HG03571 (cell line): ENCODE measurements around the gene CAMSAP1.

Source experiments
- ATAC-seq: cut with Tn5 transposase; IDR thresholded peaks from one replicate; pipeline ENCODE4 v1.9.1; 2021; ENCODE audit not compliant: unreplicated experiment

CAMSAP1 gene

DNA sequence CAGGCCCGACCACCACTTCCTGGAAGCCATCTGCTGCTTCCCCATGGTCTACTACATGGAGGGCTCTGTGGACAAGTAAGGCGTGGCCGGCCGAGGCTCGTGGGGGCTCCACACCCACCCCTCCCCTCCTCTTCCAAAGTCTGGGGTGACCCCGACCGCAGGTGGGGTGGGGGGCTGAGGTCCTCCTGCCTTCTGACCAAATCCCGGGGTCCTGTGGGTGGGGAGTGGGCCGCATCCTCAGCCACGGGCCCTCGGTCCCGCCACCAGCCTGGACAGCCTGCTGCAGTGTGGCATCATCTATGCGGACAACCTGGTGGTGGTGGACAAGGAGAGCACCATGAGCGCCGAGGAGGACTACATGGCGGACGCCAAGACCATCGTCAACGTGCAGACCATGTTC is 128.9 kb downstream of the CAMSAP1 start:
- no peak for ATAC-seq

DNA sequence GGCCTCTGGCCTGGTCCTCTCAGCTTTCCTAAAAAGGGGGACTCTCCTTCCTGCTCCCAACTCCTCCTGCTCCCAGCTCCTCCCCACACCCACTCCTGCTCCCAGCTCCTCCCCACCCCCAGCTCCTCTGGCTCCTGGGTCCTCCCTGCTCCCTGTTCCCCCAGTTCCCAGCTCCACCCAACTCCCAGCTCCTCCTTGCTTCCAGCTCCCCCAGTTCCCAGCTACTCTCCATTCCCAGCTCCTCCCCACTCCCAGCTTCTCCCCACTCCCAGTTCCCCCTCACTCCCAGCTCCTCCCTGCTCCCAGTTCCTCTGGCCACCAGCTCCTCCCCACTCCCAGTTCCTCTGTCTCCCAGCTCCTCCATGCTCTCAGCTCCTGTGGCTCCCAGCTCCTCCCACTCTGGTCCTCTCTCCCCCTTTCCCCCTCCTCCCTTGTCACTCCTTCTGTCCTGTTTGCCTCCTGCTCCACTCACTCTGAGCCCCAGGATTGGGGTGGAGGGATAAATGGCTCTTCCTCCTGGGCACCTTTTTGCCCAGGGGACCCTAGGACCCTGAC is 129.6 kb downstream of the CAMSAP1 start:
- ATAC-seq: no peak

DNA sequence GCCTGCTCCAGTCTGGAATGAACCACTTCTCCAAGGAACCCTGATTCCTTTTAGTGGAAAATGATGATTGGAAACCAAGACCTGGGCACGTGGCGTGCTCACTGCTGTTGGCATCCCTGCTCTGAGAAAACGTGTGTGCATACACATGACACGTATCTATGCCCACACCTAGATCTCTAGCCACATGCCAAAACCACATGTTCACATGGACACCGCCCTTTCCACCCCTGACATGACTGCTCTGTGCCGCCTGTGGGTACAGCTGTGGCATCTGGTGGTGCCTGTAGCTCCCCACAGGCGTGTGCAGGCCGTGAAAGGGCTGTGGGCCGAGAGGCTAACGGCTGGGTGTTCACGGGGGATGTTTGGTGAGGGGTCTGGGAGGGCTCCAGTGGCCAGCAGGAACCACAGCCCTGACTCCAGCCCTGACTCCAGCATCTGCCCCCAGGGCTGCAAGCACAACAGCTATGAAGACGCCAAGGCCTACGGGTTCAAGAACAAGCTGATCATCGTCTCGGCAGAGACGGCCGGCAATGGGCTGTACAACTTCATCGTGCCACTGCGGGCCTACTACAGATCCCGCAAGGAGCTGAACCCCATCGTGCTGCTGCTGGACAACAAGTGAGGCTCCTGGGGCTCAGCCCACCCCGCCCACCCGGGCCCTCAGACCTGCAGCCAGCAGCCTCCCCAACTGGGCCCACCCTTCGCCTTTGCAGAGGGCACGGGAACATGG is 130.3 kb downstream of the CAMSAP1 start:
- ATAC-seq: no peak

DNA sequence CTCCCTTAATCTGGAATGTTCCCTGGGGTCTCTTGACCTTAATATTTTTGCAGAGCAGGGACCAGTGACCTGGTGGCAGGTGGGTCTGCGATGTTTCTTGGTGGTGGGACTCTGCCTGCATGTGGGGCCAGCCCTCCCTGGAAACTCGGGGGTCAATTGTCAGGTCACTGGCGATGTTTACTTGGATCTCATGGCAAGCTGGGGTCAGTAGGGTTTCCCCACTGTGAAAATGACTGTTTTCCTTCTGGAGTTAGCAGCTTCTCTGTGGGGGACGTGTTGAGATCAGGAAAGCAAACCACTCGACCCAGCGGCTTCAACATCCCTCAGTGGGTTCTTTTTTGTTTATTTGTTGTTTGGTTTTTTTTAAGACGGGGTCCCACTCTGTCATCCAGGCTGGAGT is 131.4 kb downstream of the CAMSAP1 start:
- ATAC-seq: no peak

DNA sequence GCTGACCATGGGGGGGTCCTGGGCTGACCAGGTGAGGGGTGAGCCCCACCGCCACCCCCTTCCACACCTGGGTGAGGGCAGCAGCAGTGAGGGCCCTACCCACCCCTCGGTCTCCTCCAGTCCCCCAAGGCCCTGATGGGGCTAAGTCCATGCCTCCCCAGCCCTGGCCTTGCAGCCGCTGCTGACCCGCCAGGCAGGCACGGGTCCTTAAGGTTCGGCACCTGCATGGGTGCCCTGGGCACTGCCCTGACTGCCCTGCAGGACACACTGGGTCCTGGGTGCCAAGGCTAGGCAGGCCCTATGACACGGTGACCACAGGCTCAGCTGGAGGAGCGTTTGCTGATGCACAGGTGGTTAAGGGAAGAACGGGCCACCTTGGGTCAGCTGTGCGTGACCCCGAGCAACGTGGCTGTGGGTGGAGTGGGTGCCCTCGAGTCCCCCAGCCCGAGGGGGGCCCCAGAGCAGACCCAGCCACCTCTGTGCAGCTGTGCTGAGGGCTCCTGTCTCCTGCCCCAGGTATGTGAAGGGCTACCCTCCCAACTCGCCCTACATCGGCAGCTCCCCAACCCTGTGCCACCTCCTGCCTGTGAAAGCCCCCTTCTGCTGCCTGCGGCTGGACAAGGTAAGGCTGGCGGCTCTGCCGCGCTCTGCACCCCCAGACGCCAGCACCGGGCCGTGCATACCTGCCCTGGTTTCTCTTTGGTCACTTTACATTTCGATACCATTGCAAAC is 132.4 kb downstream of the CAMSAP1 start:
- ATAC-seq: no peak

DNA sequence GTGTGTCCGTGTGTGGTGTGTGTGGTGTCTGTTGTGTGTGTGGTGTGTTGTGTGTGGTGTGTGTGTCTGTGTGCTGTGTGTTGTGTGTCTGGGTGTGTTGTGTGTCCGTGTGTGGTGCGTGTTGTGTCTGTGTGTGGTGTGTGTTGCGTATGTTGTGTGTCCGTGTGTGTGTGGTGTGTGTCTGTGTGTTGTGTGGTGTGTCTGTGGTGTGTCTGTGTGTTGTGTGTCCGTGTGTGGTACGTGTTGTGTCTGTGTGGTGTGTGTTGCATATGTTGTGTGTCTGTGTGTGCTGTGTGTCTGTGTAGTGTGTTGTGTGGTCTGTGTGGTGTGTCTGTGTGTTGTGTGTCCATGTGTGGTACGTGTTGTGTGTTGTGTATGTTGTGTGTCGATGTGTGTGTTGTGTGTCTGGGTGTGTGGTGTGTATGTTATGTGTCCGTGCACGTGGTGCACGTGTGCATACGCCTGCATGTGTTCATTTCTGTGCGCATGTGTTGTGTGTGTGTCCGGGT is 133.1 kb downstream of the CAMSAP1 start:
- ATAC-seq: no peak

DNA sequence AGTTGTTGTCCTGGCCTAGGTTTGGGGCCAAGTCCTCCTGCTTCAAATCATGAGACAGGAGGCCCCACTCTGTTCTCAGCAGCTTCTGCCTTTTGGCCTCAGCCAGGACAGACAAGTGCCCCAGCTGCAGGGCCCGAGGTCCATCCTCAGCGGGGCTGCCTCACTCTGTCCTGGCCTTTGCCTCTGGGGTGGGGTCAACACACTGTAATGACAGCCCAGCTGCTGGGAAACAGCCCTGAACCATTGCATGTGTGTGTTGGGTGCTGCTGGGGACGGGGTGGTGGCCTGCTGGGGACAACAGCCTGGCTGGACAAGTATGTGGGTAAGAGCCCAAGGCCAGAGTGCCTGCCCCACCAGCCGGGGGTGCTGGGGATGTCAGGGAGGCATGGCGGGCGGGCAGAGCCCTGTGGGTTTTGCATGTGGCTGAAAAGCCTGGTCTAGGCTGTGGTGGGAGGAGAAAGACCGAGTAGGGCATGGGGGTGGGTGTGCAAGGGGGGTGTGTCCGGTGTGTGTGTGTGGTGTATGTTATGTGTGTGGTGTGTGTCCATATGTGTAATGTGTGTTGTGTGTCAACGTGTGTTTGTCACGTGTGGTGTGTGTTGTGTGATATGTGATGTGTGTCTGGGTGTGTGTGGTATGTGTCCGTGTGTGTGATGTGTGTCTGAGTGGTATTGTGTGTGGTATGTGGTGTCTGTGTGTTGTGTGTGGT is 133.7 kb downstream of the CAMSAP1 start:
- ATAC-seq: no peak

DNA sequence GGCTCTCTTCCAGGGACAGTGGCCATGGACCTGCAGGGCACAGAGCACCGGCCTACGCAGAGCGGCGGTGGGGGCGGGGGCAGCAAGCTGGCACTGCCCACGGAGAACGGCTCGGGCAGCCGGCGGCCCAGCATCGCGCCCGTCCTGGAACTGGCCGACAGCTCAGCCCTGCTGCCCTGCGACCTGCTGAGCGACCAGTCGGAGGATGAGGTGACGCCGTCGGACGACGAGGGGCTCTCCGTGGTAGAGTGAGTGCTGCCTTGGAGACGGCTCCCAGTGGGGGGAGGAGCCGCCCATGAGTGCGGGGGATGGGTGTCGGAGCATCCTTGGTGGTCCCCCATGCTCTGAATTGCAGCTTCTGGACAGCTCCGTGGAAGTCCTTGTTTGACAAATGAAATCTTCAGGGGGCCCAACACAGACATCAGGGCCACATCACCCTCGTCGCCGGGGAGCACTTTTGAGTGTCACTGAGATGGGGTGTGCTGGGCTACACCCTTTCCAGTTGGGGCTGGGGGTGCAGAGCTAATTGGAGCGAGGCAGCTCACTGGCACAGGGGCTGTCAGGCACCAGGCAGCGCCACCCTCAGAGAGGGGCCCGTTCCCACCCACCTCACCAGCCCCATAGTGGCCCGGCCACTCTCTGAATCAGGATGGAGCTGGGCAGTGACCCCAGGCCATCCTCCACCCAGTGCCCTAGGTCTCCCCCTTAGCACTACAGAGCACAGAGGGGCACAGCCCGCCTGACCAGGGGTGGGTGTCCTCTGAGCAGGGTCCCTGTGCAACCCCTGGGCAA is 134.4 kb downstream of the CAMSAP1 start:
- ATAC-seq: no peak

DNA sequence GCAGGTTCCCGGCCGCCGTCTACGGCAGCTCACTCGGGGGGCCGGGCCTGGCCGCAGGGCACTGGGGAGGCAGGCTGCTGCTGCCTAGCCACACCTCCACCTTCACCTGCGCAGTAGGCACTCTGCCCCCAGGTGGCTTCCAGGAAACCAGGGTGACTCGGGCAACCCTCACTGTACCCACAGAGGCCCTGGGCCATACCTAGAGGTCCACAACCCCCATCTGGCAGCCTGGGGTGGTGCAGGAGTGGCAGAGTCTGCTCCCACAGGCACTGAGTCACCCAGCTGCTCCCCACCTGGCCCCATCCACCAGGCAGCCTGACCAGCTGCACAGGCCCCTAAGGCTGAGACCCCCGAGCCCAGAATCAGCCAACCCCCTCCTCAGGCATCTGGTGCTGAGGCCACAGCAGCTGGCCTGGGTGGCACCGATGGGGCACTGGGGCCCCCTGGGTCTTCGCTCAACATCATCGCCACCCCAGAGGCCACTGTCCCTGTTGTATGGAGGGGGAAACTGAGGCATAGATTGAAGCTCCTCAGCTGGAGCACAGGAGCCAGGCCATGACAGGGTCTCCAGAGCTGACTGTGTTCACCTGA is 135.2 kb downstream of the CAMSAP1 start:
- no peak for ATAC-seq

DNA sequence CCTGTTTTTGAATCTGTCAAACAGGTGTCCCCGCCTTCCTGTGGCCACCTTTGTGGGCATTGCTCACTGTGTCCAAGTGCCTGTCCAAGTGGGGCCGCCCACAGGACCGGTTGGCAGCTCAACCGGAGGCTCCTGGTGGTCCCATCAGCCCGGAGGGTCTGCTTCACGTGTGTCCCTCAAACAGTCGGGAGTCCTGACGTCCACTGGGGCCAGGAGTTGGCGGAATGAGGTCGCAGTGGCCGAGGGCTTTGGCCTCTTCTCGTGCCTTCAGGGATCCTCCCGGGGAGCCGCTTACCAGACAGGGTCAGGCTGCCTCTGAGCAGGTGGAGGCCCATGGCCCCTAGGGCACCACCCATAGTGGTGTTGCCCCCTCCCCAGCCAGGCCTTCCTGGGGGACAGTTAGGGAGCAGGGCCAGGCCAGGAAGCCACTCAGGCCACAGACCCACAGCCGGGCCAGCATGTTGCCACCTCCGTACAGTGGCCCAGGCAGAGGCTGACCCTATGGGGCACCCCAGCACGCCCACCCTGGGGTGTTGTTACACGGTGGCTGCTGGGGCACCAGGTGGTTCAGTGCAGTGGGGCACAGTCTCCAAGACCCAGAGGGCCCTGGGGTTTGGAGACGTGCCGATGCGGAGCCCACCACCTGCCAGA is 135.8 kb downstream of the CAMSAP1 start:
- ATAC-seq: no peak

DNA sequence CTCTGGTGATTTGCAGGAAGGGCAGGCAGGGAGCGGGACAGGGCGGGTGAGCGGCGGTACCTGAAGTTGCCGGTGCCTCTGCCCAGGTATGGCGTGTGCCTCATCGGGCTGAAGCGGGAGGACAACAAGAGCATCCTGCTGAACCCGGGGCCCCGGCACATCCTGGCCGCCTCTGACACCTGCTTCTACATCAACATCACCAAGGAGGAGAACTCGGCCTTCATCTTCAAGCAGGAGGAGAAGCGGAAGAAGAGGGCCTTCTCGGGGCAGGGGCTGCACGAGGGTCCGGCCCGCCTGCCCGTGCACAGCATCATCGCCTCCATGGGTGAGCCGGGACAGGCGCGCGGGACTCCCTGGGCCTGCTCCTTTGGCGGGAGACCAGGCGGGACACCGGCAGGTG is 136.6 kb downstream of the CAMSAP1 start:
- ATAC-seq: no peak

DNA sequence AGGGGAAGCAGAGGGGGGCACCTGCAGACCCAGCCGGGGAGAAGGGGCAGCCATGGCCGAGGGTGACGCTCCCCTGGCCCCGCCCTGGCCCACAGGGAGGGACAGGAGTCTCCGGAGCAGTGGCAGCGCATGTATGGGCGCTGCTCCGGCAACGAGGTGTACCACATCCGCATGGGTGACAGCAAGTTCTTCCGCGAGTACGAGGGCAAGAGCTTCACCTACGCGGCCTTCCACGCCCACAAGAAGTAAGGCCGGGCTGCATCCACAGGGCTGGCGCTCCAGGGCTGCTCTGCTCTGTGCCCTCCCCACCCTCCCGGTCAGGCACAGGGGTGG is 137.2 kb downstream of the CAMSAP1 start:
- no peak for ATAC-seq

DNA sequence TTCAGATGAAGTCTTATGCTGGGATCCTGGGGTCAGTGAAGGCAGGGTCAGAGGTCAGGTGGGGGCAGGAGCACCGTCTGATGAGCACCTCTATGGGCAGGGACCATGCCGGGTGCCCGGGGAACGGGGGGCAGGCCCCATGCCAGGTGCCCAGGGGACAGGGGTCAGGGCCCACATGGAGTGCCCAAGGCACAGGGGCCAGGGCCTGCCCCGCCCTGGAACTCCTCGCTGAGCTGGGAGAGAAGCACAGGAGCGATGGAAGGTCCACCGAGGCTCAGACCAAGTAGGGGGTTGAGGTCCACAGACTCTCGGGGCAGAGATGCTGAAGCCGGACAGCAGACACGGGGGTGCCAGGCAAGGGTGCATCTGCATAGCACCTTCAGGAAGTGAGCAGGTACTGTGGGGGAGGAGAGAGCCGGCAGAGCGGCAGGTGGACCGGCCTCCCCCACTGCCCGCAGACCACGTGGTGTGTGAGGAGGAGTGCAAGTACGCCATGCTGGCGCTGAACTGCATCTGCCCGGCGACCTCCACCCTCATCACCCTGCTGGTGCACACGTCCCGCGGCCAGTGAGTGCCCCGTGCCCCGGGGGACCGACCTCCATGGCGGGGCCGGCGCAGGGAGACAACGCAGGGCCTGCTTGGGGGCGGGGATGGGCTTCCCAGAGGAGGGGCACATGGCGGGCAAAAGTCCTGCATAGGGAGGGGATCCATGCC is 137.7 kb downstream of the CAMSAP1 start:
- ATAC-seq: no peak

DNA sequence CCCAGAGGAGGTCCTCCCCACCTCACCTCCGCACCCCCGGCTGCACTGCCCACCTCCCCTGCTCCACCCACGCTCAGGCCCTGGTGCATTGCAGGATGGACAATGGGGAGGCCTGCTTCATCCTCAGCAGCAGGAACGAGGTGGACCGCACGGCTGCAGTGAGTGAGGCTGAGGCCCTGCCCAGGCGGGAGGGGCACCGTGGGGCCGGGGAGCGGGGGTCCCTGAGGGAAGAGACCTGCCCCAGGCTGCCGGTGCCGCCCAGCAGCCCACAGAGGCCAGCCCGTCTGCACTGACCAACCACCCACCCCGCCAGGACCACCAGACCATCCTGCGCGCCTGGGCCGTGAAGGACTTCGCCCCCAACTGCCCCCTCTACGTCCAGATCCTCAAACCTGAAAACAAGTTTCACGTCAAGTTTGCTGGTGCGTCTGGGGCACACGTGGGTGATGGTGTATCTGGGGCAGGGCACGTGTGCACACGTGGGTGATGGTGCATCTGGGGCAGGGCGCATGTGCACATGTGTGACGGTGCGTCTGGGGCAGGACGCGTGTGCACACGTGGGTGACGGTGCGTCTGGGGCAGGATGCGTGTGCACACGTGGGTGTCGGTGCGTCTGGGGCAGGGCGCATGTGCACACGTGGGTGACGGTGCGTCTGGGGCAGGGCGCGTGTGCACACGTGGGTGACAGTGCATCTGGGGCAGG is 138.7 kb downstream of the CAMSAP1 start:
- ATAC-seq: no peak

DNA sequence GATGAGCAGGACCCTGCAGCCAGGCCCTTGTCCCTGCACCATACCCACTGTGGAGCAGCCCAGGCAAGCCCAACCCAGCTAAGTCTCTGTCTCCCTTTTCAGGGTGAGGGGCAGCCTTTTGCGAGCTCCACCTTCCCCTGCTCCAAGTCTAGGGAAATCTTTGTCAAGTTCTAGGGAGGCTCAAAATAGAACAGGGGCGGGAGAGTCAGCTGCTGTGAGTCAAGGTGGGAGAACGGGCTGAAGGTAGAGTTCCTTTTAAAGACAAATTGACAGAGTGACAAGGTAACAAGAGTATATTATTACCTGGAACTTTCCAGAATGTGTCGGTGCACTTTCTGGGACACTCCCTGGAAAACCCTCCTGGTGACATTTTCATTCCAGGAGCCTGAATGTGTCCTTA is 140.6 kb downstream of the CAMSAP1 start:
- ATAC-seq: no peak

DNA sequence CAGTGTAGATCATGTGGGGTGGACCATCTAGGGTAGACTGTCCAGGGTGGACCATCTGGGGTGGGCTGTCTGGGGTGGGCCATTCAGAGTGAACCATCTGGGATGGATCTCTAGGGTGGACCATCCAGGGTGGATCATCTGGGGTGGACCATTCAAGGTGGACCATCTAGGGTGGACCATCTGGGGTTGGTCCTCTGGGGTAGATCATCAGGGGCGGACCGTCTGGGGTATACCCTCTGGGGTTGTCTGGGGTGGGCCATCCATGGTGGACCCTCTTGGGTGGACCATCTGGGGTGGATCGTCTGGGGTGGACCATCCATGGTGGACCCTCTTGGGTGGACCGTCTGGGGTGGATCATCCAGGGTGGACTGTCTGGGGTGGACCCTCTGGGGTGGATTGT is 141.1 kb downstream of the CAMSAP1 start:
- ATAC-seq: no peak

DNA sequence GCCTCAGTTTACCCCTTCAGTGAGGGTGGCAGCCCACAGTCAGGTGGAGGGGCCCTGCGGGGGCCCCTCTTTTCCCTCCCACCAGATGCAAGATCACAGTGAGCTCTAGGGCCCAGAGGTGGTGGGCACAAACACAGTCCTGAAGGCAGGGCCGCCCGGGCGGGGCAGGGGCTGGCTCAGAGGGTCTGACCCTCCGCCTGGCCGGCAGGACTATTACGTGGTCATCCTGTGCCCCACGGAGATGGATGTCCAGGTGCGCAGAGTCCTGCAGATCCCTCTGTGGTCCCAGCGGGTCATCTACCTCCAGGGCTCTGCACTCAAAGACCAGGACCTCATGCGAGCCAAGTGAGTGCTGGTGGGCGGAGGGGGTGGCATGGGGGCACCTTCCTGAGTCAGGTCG is 141.9 kb downstream of the CAMSAP1 start:
- no peak for ATAC-seq

DNA sequence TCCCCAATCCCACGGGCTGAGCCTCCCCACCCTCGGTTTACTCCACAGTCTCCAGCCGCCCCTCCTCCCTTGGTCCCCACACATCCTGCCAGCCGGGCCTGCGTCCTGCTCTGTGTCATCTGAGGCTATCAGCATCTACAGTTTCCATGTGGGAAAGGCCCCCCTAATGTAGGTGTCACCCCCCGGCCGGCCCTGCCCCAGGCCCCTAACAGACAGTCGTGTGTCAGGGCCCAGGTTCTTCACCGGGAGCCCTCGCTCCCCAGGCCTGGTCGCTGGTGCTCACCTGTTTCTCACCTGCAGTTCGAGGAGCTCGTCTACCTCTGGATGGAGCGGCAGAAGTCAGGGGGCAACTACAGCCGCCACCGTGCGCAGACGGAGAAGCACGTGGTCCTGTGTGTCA is 142.6 kb downstream of the CAMSAP1 start:
- ATAC-seq: no peak
